ENCODE results near the gene PIP4K2C.
"Not testable (repeated sequence)": the region's sequence is repeated elsewhere in the genome, so short reads cannot be mapped to it uniquely, and the experiment has no call there.

Gene PIP4K2C

GRCh38 chr12:57609101-57609780 lies 18.2 kb downstream of the PIP4K2C start:
- no peak for DNase-seq (ENCODE audit: low read depth in 3 of 3, low spot score in 1 of 3)

- no peak for DNase-seq (ENCODE audit: low read depth in 3 of 3, low spot score in 1 of 3)
Measured at GRCh38 chr12:57609781-57610553, 19.0 kb downstream of the PIP4K2C start.

DNA sequence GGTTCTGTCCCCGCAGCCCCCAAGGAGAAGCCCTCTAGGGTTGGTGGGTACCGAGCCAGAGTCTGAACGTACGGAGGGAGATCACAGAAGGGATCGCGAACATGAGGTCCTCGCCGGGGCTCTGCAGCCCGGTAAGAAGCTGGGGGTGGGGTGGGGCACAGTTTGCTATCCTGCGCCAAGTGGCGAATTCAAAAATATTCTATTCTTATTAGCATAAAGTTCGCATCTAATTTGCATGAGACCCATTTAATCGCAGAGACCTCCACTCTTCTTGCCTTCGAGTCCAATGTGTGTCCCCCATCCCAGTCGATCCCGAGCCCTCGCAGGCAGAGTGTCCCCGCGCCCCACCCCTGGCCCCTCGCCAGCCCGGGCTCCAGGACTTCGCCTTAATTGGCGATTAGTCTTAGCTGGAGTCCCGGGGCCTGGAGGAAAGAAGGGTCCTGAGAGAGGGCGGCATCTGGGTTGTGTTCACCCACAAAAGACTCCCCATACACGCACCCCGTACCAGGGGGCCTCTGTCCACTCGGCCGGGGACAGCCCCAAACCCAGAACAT lies 19.6 kb downstream of the PIP4K2C start:
- DNase-seq (ENCODE audit: low read depth in 3 of 3, low spot score in 1 of 3) = no peak

DNA sequence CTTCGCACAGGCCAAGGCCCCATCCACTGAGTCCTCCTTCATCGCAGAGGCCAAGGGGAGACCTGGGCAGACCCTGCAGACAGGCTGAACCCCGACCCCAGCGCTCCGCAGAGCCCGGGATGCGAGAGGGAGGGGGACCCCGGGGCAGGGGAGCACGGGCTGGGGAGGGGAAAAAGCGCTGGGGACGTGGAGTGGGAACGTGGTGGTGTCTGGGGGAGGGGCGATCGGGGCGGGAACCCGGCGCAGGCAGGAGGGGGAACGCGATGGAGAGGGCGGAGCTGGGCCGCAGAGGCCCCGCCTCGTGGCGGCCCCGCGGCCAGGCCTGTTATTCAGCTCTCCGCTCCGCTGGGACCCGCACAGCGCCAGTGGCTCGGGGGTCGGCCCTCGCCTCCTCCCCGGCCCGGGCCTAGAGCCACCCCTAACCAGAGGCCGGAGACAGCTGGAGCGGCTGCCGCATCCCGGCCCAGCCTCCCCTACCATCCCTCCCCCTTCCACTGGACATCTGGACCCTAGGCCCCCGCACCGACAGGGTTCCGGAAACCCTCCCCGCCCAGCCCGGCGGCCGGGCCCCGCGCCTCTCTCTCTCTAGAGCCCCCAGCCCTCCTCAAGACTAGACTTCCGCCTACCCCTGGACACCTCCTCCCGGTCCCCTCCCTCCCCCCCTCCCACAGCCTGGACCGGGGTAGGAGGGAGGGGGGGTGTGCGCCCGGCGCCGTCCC lies 20.3 kb downstream of the PIP4K2C start, which contains the start of gene ARHGEF25:
ARHGEF25 (plus strand) TSS at position 328 of the 719 bp plus-strand sequence. CDS start 460 bp downstream, outside the sequence.
- DNase-seq (ENCODE audit: low read depth in 3 of 3, low spot score in 1 of 3) = no peak

DNA sequence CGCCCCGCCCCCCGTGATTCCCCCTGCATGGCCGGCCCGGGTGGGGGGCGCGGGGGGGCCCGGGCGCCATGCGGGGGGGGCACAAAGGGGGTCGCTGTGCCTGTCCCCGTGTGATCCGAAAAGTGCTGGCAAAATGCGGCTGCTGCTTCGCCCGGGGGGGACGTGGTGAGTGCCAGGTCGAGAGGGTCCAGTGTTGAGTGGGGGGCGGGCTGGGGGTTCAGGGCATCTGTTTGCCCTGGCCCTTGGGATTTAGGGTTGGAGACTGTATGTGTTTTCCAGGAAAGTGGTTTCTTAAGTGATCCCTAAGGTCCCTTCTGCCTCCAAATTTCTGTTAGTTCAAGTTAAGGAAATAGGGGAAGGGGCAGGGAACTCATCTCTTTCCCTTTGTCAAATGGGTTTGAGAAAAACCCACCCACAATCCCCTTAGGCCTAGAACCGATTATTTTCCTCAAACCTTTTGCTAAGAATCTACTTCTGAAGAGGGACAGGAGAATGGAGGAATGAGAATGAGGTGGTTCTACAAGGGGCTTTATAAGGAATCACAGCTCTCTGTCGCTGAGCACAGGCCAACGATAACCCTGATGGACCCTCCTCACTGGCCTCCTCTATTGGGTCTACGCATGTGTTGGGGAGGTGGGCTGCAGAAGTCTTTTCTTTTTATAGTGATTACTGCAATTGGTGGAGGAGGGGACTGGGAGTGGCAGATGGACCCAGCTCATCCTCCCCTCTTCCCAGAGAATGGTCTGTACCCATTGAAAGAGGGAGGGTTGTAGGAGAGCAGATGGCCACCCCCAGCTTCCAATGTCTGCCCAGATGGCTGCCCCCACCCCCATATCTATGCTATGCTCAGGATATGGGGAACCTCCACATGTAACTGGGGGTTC lies 21.1 kb downstream of the PIP4K2C start:
- no peak for DNase-seq (ENCODE audit: low read depth in 3 of 3, low spot score in 1 of 3)

DNA sequence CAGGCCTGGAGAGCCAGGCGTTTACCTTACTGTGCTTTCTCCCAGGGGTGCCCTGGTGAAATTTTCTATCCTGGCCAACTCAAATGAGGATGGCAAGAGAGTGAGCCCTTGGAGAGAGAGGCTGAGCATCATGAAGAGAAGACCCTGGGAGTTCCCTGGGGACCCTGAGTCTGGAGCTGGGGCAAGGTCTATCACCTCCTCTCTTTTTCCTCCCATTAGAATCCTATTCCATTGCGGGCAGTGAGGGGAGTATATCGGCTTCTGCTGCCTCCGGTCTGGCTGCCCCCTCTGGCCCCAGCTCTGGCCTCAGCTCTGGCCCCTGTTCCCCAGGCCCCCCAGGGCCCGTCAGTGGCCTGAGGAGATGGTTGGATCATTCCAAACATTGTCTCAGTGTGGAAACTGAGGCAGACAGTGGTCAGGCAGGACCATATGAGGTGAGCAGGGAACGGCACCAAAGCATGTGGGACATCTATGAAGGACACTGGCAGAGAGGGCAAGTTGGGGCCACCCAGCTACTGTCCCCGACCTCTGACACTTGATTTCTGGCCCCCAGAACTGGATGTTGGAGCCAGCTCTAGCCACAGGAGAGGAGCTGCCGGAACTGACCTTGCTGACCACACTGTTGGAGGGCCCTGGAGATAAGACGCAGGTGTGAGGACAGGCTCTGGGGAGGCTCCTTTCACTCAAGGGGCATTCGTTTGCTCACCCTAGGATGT lies 21.9 kb downstream of the PIP4K2C start:
- DNase-seq (ENCODE audit: low read depth in 3 of 3, low spot score in 1 of 3) = no peak

DNA sequence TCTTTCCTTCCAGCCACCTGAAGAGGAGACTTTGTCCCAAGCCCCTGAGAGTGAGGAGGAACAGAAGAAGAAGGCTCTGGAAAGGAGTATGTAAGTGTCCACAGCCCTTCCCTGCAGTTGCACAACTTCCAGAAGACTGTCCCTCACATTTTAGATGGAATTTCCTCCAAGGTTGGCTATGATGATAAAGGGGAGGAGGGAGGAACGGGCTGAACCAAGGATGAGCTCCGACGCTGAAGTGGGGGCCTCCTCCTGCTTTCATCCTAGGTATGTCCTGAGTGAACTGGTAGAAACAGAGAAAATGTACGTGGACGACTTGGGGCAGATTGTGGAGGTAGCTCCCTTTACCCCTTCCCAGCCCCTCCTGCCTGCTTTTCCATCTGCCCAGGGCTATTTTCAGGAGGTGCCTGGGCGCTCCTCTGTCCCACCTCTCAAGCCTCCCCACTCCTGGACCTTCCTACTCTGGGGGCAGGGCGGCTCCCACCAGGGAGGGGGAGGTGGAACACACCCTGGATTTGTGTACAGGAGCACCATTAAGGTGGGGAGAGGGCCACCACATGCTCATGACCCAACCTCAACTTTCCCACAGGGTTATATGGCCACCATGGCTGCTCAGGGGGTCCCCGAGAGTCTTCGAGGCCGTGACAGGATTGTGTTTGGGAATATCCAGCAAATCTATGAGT lies 22.6 kb downstream of the PIP4K2C start:
- no peak for DNase-seq (ENCODE audit: low read depth in 3 of 3, low spot score in 1 of 3)

GRCh38 chr12:57614178-57614947 lies 23.4 kb downstream of the PIP4K2C start:
- DNase-seq (ENCODE audit: low read depth in 3 of 3, low spot score in 1 of 3) = no peak

GRCh38 chr12:57614948-57615500 lies 24.0 kb downstream of the PIP4K2C start:
- DNase-seq (ENCODE audit: low read depth in 3 of 3, low spot score in 1 of 3) = no peak

DNA sequence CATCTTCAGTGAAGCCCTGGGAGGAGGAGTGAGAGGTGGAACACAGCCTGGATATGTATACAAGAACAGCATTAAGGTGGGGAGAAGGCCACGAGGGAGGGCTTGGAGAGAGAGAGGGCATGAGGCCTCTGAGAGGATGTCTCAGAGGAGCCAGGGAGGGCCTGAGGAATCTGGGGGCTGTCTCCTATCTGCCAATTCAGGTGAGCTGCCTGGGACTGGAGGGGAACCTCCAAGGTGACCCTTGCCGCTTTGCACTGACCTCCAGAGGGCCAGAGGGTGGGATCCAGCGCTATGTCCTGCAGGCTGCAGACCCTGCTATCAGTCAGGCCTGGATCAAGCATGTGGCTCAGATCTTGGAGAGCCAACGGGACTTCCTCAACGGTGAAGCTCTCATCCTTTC lies 24.6 kb downstream of the PIP4K2C start:
- no peak for DNase-seq (ENCODE audit: low read depth in 3 of 3, low spot score in 1 of 3)

DNA sequence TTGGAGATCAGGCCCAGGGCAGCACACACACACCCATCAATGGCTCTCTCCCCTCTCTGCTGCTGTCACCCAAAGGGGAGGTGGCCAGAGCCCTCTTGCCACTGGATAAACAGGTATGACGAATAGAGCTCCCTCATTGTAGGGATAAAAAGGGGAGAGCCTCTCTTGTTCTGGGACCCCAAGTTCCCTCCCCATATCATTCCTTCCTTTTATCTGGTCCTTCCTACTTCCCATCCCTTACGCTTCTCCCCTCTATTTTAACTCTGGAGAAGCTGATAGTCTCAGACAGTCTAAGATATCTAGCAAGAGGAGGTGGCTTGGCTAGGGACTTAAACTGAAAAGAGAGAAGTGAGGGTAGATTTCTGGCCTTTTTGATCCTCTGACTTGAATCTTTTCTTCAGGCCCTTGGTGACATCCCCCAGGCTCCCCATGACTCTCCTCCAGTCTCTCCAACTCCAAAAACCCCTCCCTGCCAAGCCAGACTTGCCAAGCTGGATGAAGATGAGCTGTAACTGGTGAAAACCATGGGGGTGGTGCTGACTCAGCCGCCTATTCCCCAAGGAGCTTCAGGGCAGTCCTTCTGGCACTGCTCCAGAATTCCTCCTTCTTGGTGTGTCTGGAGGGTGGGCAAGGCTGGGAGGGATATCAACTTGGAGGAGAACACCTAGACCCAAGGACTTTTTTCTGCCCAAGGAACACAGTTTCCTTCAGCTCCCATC lies 25.6 kb downstream of the PIP4K2C start:
- DNase-seq (ENCODE audit: low read depth in 3 of 3, low spot score in 1 of 3) = no peak

GRCh38 chr12:57617942-57618341 lies 26.9 kb downstream of the PIP4K2C start:
- no peak for DNase-seq (ENCODE audit: low read depth in 3 of 3, low spot score in 1 of 3)

- DNase-seq (ENCODE audit: low read depth in 3 of 3, low spot score in 1 of 3) = not testable (repeated sequence)
Measured at GRCh38 chr12:57618431-57618830, 27.4 kb downstream of the PIP4K2C start.

GRCh38 chr12:57618966-57619433 lies 28.0 kb downstream of the PIP4K2C start:
- DNase-seq (ENCODE audit: low read depth in 3 of 3, low spot score in 1 of 3) = no peak

DNA sequence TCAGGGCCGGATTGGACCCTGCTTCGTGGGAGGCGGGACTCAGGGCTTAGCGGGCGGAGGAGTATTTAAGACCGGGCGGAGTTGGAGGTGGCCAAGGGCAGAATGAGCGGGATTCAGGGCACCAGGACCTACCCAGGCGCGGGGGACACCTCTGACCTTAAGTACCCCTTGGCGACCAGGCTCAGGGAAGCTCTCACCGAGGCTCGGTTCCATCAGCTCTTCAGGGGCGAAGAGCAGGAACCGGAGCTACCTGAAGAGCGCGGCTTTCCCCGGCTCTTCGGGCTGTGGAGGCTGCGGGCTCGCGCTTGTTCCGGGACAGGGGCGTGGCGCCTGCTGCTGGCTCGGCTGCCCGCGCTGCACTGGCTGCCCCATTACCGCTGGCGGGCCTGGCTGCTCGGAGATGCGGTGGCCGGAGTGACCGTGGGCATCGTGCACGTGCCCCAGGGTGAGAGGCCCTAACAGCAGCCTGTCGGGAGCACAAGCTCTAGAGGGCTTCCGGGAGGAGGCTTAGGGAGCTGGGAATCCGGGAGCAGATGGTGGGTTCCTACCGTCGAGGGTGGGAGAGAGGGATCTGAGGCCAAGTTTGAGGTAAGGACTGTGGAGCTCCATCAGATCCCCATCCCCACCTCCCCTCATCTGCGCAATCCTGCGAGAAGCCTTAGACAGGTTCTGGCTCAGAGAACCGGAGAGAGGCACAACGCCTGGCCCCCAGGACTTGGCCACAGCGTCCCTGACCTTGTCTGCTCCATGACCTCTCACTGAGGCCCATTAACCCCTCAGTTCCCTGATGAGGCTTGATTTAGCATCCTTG lies 28.6 kb downstream of the PIP4K2C start:
- no peak for DNase-seq (ENCODE audit: low read depth in 3 of 3, low spot score in 1 of 3)

DNA sequence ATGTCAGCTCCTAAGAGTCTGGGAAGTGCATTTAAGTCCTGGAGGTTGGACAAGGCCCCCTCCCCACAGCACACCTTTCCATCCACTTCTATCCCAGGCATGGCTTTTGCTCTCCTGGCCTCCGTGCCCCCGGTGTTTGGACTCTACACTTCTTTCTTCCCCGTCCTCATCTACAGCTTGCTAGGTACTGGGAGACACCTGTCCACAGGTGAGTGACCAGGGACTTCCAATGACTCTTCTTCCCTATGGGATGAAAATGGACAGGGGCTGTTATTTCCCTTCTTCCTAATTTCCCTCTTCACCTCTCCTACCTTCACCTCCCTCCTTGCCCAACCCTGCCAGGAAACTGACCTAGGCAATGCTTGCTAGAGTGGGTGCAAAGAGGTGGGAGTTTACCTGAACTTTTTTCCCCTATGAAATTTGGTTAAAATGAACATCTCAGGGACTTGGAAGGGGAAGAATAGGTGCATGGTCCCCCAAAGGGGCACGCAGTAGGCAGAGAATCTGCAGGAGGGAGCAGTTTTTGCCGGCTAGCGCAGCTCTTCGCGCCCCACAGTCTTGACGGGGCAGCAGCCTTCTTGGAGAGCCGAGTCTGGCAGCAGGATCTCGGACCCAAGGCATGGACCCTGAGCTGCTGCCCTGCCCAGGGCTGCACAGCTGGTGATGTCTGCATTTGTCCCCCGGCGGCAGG lies 29.4 kb downstream of the PIP4K2C start:
- no peak for DNase-seq (ENCODE audit: low read depth in 3 of 3, low spot score in 1 of 3)

All from stimulated activated CD4-positive, alpha-beta T cell treated with anti-CD3 and anti-CD28 coated beads, TNF-alpha, amount 100 ng/mL, for 1 hour (primary cell).